Measurements from ENCODE around the gene CCDC38. TPM values are rescaled to one million over a fixed set of nuclear protein-coding genes. Genes with fewer than 3 reads are reported as not detected.

The CCDC38 gene
- total and polyA plus RNA-seq, 10 of the 15 experiments (the other 5 are each of a cell fraction or from before 2014, with no cell fraction given): 0.04 to 0.05 TPM; not detected in 8

- Histone ChIP-seq H3K4me2 (ENCODE audit: control insufficient read depth, insufficient read depth) (no peak overlapping the region), H3K79me2 (ENCODE audit: control insufficient read depth, insufficient read depth, low read length) (no peaks in the 10 kb centered on the region), H4K20me1 (ENCODE audit: control insufficient read depth, insufficient read depth) (no peaks in the 10 kb centered on the region), H3K9me3 (replicated peaks; ENCODE audit: control insufficient read depth, insufficient read depth, low read length) (no peaks in the 10 kb centered on the region), H2AFZ (ENCODE audit: control insufficient read depth, low read depth, low read length) (no peak overlapping the region), H3K27ac (ENCODE audit: control insufficient read depth, insufficient read depth) (no peak overlapping the region), H3K4me3 (no peak overlapping the region), H3K4me1 (ENCODE audit: control insufficient read depth, insufficient read depth, low read length) (no peaks in the 10 kb centered on the region), H3K9ac (ENCODE audit: control insufficient read depth, insufficient read depth, low read length) (no peak overlapping the region), H3K27me3 (replicated peaks in 1 of 2; ENCODE audit: control insufficient read depth in 2 of 2, insufficient read depth in 2 of 2, low read length in 1 of 2) (no peaks in the 10 kb centered on the region), H3K36me3 (ENCODE audit: control insufficient read depth in 2 of 2, insufficient read depth in 2 of 2, low read length in 1 of 2) (no peaks in the 10 kb centered on the region)
- FAIRE-seq: no peak
- in situ Hi-C loops (cut with MboI) (no loop called here), intact Hi-C loops (cut with micrococcal nuclease; ENCODE audit: unreplicated experiment) (no loop called here)
- no peak for DNase-seq (ENCODE audit: low read depth, low spot score)
- SMC1A ChIA-PET (ENCODE audit: uncharacterized antibody, unreplicated experiment): no interaction called here
- POLR2A ChIA-PET: no interaction called here
- no TSS peak for BruUV-seq (replicated peaks)
- 40% methylated on average over 5 of the region's 5 CpGs for WGBS (ENCODE audit: insufficient coverage, insufficient replicate concordance, low lambda C conversion rate, missing lambda C conversion rate)
- no peak for ATAC-seq
- RAD21 ChIA-PET (ENCODE audit: unreplicated experiment): no interaction called here
- CTCF ChIA-PET: no interaction called here
- TF ChIP-seq BMI1 (IDR thresholded peaks at IDR 0.05; ENCODE audit: borderline replicate concordance) (no peak), ZBTB33 (IDR thresholded peaks at IDR 0.05) (no peak), BRCA1 (IDR thresholded peaks at IDR 0.05; ENCODE audit: low read depth, low read length) (no peak)
These were observed 55.1 kb downstream of the CCDC38 start for GRCh38 chr12:95887311-95887710.

- ChIA-PET SMC1A (ENCODE audit: uncharacterized antibody, unreplicated experiment) (no interaction called here), CTCF (no interaction called here), RAD21 (ENCODE audit: unreplicated experiment) (no interaction called here), POLR2A (no interaction called here)
- 24% methylated on average over 3 of the region's 3 CpGs for whole genome bisulfite sequencing (ENCODE audit: insufficient coverage, insufficient replicate concordance, low lambda C conversion rate, missing lambda C conversion rate)
- Histone ChIP-seq H3K9ac (ENCODE audit: control insufficient read depth, insufficient read depth, low read length) (no peak overlapping the region), H3K79me2 (ENCODE audit: control insufficient read depth, insufficient read depth, low read length) (no peaks in the 10 kb centered on the region), H3K4me1 (ENCODE audit: control insufficient read depth, insufficient read depth, low read length) (no peaks in the 10 kb centered on the region), H3K4me3 (no peak overlapping the region), H3K36me3 (ENCODE audit: control insufficient read depth in 2 of 2, insufficient read depth in 2 of 2, low read length in 1 of 2) (no peaks in the 10 kb centered on the region), H3K27ac (ENCODE audit: control insufficient read depth, insufficient read depth) (no peak overlapping the region), H3K27me3 (replicated peaks in 1 of 2; ENCODE audit: control insufficient read depth in 2 of 2, insufficient read depth in 2 of 2, low read length in 1 of 2) (no peaks in the 10 kb centered on the region), H3K9me3 (replicated peaks; ENCODE audit: control insufficient read depth, insufficient read depth, low read length) (no peaks in the 10 kb centered on the region), H2AFZ (ENCODE audit: control insufficient read depth, low read depth, low read length) (no peak overlapping the region), H3K4me2 (ENCODE audit: control insufficient read depth, insufficient read depth) (no peak overlapping the region), H4K20me1 (ENCODE audit: control insufficient read depth, insufficient read depth) (no peaks in the 10 kb centered on the region)
- no TSS peak for BruUV-seq (replicated peaks)
- FAIRE-seq (no peak), DNase-seq (ENCODE audit: low read depth, low spot score) (no peak), ATAC-seq (no peak)
- TF ChIP-seq ZNF384 (IDR thresholded peaks at IDR 0.05; ENCODE audit: borderline replicate concordance, low read depth, low read length): no peak
- TF ChIP-seq, protein P1, sequence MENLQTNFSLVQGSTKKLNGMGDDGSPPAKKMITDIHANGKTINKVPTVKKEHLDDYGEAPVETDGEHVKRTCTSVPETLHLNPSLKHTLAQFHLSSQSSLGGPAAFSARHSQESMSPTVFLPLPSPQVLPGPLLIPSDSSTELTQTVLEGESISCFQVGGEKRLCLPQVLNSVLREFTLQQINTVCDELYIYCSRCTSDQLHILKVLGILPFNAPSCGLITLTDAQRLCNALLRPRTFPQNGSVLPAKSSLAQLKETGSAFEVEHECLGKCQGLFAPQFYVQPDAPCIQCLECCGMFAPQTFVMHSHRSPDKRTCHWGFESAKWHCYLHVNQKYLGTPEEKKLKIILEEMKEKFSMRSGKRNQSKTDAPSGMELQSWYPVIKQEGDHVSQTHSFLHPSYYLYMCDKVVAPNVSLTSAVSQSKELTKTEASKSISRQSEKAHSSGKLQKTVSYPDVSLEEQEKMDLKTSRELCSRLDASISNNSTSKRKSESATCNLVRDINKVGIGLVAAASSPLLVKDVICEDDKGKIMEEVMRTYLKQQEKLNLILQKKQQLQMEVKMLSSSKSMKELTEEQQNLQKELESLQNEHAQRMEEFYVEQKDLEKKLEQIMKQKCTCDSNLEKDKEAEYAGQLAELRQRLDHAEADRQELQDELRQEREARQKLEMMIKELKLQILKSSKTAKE (IDR thresholded peaks at IDR 0.05; ENCODE audit: low read depth, poor library complexity, severe bottlenecking): no peak
- TF ChIP-seq GATAD2B (conservative IDR thresholded peaks at IDR 0.05; ENCODE audit: low read depth): no peak
- TF ChIP-seq TARDBP (IDR thresholded peaks at IDR 0.05; ENCODE audit: borderline replicate concordance): no peak
- in situ Hi-C loops (cut with MboI) (no loop called here), intact Hi-C loops (cut with micrococcal nuclease; ENCODE audit: unreplicated experiment) (no loop called here)
These were observed 57.4 kb downstream of the CCDC38 start for GRCh38 chr12:95884998-95885397.

All from GM12878 (cell line).